Mesothelial cell of epicardium (in vitro differentiated cells): ENCODE results near the gene SHC1. TPM values are rescaled to one million over a fixed set of nuclear protein-coding genes. Genes with fewer than 3 reads are reported as not detected.

Experiments used
- DNase-seq, 2 experiments: peaks; one replicate each; pipeline ENCODE4 v3.0.0; 2021; ENCODE audit warnings: low spot score in 2 of 2; ENCODE audit not compliant: unreplicated experiment in 2 of 2
- H3K27ac Mint-ChIP-seq: 2 replicates; pipeline ENCODE4 v1.8.0; 2021; ENCODE audit warnings: mixed read lengths
- H3K27me3 Mint-ChIP-seq: 2 replicates; pipeline ENCODE4 v1.8.0; 2021; ENCODE audit warnings: low read depth, mixed read lengths
- H3K36me3 Mint-ChIP-seq: 2 replicates; pipeline ENCODE4 v1.8.0; 2021; ENCODE audit warnings: mixed read lengths
- H3K4me1 Mint-ChIP-seq: 2 replicates; pipeline ENCODE4 v1.8.0; 2021; ENCODE audit warnings: mixed read lengths
- H3K4me3 Mint-ChIP-seq: 2 replicates; pipeline ENCODE4 v1.8.0; 2021; ENCODE audit warnings: mild to moderate bottlenecking, moderate library complexity, mixed read lengths
- H3K9me3 Mint-ChIP-seq: 2 replicates; pipeline ENCODE4 v1.8.0; 2021; ENCODE audit warnings: mixed read lengths
- total RNA-seq: library from RNA; stranded (reverse); gene quantifications from 3 replicates; pipeline ENCODE4 v1.2.1, GENCODE V29; 2021
- TF ChIP-seq, protein P1 (sequence below): fragments of 200-600 bp; sonication (generic); IDR thresholded peaks from one replicate; pipeline ENCODE4 v1.5.0; 2021; ENCODE audit warnings: antibody characterized with exemption; ENCODE audit not compliant: unreplicated experiment

The SHC1 gene
- total RNA-seq, 1 donor from 2014 or later: 115 TPM

DNA sequence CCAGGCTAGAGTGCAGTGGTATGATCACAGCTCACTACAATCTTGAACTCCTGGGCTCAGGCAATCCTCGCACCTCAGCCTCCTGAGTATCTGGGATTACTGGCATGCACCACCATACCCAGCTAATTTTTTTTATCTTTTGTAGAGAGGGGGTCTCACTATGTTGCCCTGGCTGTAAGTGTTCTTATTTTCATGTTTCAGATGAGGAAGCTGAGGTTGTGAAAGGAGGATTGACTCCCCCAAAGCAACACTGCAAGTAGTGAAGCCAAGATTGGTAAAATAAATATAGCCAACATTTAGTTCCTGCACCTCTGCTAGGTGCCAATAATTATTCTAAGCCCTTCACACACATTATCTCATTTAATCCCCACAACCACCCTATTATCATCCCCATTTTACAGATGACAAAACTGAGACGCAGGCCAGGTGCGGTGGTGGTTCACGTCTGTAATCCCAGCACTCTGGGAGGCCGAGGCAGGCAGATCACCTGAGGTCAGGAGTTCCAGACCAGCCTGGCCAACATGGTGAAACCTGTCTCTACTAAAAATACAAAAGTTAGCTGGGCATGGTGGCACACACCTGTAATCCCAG, 36.1 kb downstream of the SHC1 start:
- no peak for DNase-seq
- Mint-ChIP-seq H3K36me3 (peaks cover 6% of the 10 kb centered on the region), H3K27ac (no peak overlapping the region), H3K4me3 (peak overlapping the region; percentile 6), H3K9me3 (no peaks in the 10 kb centered on the region), H3K27me3 (no peaks in the 10 kb centered on the region), H3K4me1 (peaks cover 14% of the 10 kb centered on the region)
- TF ChIP-seq, protein P1, sequence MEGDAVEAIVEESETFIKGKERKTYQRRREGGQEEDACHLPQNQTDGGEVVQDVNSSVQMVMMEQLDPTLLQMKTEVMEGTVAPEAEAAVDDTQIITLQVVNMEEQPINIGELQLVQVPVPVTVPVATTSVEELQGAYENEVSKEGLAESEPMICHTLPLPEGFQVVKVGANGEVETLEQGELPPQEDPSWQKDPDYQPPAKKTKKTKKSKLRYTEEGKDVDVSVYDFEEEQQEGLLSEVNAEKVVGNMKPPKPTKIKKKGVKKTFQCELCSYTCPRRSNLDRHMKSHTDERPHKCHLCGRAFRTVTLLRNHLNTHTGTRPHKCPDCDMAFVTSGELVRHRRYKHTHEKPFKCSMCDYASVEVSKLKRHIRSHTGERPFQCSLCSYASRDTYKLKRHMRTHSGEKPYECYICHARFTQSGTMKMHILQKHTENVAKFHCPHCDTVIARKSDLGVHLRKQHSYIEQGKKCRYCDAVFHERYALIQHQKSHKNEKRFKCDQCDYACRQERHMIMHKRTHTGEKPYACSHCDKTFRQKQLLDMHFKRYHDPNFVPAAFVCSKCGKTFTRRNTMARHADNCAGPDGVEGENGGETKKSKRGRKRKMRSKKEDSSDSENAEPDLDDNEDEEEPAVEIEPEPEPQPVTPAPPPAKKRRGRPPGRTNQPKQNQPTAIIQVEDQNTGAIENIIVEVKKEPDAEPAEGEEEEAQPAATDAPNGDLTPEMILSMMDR: no peak

DNA sequence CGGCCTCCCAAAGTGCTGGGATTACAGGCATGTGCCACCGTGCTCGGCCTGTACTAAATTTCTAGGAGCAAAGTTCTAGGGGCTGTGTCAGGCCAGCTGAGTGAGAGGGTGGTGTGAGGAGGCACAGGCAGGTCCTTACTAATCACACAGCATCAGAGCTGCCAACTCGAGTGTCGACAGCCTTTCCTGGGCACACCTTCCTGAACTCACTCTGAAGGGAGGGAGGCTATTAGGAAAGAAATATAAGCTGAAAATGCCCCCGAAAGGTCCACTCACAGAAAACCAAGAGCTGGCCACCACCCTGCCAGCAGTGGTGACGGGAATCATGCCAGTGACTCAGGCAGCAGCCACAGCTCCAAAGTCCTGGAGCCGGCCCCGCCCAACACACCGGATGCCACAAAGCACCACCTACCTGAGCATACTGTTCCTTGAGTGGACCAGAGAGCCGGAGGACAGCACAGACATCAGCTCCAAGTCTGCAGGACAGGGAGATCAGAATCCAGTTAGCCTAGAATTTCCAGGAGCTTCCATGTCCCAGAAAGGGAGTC, 38.5 kb downstream of the SHC1 start:
- H3K27ac Mint-ChIP-seq: no peak overlapping the region

DNA sequence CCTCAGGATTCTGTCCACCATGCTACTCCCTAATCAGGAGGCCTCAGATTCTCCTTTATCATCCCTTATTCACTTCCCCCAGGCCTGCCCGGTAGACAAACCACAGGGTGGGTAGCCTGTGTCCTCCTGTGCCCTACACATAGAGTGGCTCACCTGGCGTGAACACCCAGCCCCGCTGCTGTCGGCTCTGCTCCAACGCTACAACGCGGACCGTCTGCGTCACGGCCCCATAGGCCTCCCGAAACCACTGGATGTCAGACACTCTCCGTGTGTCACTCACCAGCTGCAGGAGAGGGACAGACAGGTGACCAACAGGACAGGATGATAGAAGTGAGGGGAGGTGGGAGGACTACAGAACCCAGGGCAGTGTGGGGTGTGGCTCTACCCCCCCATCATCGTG, 44.3 kb downstream of the SHC1 start:
- Mint-ChIP-seq H3K4me3 (no peak overlapping the region), H3K27ac (no peak overlapping the region), H3K27me3 (no peaks in the 10 kb centered on the region), H3K4me1 (no peaks in the 10 kb centered on the region), H3K36me3 (peaks cover 31% of the 10 kb centered on the region), H3K9me3 (no peaks in the 10 kb centered on the region)
- TF ChIP-seq, protein P1: no peak
- DNase-seq: no peak

More for the DNA sequence above, 38.5 kb downstream of the SHC1 start:
- H3K4me1 Mint-ChIP-seq: peaks cover 4% of the 10 kb centered on the region
- H3K9me3 Mint-ChIP-seq: no peaks in the 10 kb centered on the region
- H3K36me3 Mint-ChIP-seq: peaks cover 20% of the 10 kb centered on the region
- no peak overlapping the region for H3K4me3 Mint-ChIP-seq
- H3K27me3 Mint-ChIP-seq: no peaks in the 10 kb centered on the region
- DNase-seq: no peak
- TF ChIP-seq, protein P1: no peak

DNA sequence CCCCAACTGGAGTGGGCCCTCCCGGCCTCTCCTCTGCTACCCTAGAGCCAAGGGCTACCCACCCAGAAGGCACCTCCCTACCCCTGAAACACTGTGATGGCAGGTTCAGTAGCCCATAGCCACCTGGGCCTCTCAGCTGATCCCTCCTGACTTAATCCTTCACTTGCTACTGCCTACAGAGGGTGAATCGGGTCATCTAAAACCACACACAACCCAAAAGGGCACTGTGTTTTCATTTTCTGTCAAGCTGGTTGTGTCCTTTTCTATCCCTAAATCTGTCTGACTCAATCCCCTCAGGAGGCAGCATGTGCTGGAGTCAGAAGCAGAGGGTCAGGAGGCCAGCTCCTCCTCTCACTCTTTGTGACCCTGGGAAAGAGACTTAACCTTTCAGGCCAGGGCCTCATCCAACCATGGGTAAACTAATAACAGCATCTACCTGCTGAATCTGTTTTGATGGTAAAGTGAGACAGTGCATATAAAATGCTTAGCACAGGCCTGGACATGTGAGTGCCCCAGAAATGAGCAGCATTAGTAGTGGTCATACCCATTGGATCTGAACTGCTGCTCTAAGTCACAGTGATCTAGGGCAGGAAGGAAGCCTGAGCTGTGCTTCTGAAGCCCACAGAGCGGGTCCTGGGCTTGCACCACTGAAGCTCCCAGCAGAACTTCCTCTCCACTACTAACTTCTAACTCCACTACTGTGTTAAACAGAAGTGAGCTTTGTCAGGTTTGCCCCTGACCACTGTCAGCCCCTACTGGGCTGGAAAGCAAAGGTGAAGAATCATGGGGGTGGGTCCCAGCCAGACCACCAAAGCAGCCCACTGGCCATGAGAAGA, 45.0 kb downstream of the SHC1 start:
- Mint-ChIP-seq H3K4me1 (no peaks in the 10 kb centered on the region), H3K27me3 (no peaks in the 10 kb centered on the region), H3K9me3 (no peaks in the 10 kb centered on the region), H3K27ac (no peak overlapping the region), H3K4me3 (no peak overlapping the region), H3K36me3 (peaks cover 31% of the 10 kb centered on the region)
- TF ChIP-seq, protein P1: no peak
- DNase-seq: no peak

DNA sequence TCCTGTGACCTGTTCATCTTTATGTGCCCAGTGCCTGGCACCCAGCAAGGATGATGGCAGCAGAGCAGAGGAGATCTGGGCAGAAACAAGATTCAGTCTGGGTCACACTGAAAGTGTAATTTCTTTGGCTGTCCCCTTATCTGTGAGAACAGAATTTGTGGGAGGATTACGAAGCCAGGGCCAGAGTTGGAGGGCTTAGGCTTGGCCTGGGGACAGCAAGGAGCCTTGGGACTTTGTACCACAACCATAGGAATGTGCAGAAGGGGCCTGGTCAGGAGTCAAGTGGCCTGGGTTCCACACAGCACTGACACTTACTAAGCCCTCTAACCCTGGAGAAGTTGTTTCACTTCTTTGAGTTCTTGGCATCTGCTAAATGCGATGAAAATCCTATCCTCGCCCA, 46.9 kb downstream of the SHC1 start:
- H3K9me3 Mint-ChIP-seq: no peaks in the 10 kb centered on the region
- no peaks in the 10 kb centered on the region for H3K27me3 Mint-ChIP-seq
- no peak for DNase-seq
- TF ChIP-seq, protein P1: no peak
- H3K4me3 Mint-ChIP-seq: no peak overlapping the region
- H3K27ac Mint-ChIP-seq: no peak overlapping the region
- H3K4me1 Mint-ChIP-seq: no peaks in the 10 kb centered on the region
- peaks cover 20% of the 10 kb centered on the region for H3K36me3 Mint-ChIP-seq
